ENCODE data around the gene MUSK.

Gene MUSK

GRCh38 chr9:110728058-110728457, 59.5 kb downstream of the MUSK start:
- Histone ChIP-seq H3K4ac (ENCODE audit: low read depth in 1 of 2, low read length in 2 of 2) (no peak overlapping the region), H2BK5ac (ENCODE audit: low read depth, low read length, poor library complexity, severe bottlenecking) (no peak overlapping the region), H3K18ac (ENCODE audit: low read depth in 1 of 2, low read length in 2 of 2) (no peak overlapping the region), H2AFZ (ENCODE audit: low read depth, low read length) (no peak overlapping the region), H3K14ac (ENCODE audit: low read length in 2 of 2) (peak overlapping the region in 1 of 2 experiments; percentile 44), H3K9me3 (ENCODE audit: control insufficient read depth, low read length) (no peaks in the 10 kb centered on the region), H4K8ac (ENCODE audit: low read length) (no peak overlapping the region), H3K23ac (ENCODE audit: low read length in 2 of 2) (no peak overlapping the region), H3K36me3 (ENCODE audit: control insufficient read depth in 1 of 2, insufficient read depth in 2 of 2, low read depth in 1 of 2, low read length in 2 of 2) (no peaks in the 10 kb centered on the region), H3K9ac (ENCODE audit: low read length) (no peak overlapping the region), H2BK15ac (ENCODE audit: low read depth, poor library complexity, severe bottlenecking) (no peak overlapping the region), H2BK120ac (ENCODE audit: low read depth, low read length) (no peak overlapping the region), H4K91ac (ENCODE audit: low read length) (no peak overlapping the region), H3K27ac (ENCODE audit: low read length, poor library complexity, severe bottlenecking) (no peak overlapping the region), H3K27me3 (ENCODE audit: control insufficient read depth in 1 of 2, insufficient read depth in 1 of 2, low read length in 2 of 2) (no peaks in the 10 kb centered on the region), H3K79me1 (replicated peaks; ENCODE audit: low read length, poor library complexity, severe bottlenecking) (no peaks in the 10 kb centered on the region), H2BK12ac (ENCODE audit: low read length in 2 of 2) (peak overlapping the region in 1 of 2 experiments; percentile 37), H3K4me2 (ENCODE audit: low read length, poor library complexity, severe bottlenecking) (no peak overlapping the region), H3K4me1 (ENCODE audit: control insufficient read depth, insufficient read depth, low read depth, low read length) (no peaks in the 10 kb centered on the region), H3K4me3 (ENCODE audit: insufficient read depth in 1 of 2, low read depth in 1 of 2, low read length in 2 of 2) (no peak overlapping the region), H2AK5ac (ENCODE audit: low read length, severe bottlenecking) (no peak overlapping the region)
- no CpG with 5 or more reads among the region's 1 CpG for WGBS
- DNase-seq = peak; percentile 55

- H4K91ac ChIP-seq (ENCODE audit: low read length) = no peak overlapping the region
- no peak overlapping the region for H2BK5ac ChIP-seq (ENCODE audit: low read depth, low read length, poor library complexity, severe bottlenecking)
- no peak overlapping the region for H3K18ac ChIP-seq (ENCODE audit: low read depth in 1 of 2, low read length in 2 of 2)
- H4K8ac ChIP-seq (ENCODE audit: low read length) = no peak overlapping the region
- DNase-seq = no peak
- H3K9me3 ChIP-seq (ENCODE audit: control insufficient read depth, low read length) = no peaks in the 10 kb centered on the region
- H2BK15ac ChIP-seq (ENCODE audit: low read depth, poor library complexity, severe bottlenecking) = no peak overlapping the region
- no peaks in the 10 kb centered on the region for H3K79me1 ChIP-seq (replicated peaks; ENCODE audit: low read length, poor library complexity, severe bottlenecking)
- H3K23ac ChIP-seq (ENCODE audit: low read length in 2 of 2) = no peak overlapping the region
- no peak overlapping the region for H3K4me2 ChIP-seq (ENCODE audit: low read length, poor library complexity, severe bottlenecking)
- H3K4ac ChIP-seq (ENCODE audit: low read depth in 1 of 2, low read length in 2 of 2) = no peak overlapping the region
- no peak overlapping the region for H3K14ac ChIP-seq (ENCODE audit: low read length in 2 of 2)
- no peak overlapping the region for H2BK120ac ChIP-seq (ENCODE audit: low read depth, low read length)
- H3K4me3 ChIP-seq (ENCODE audit: insufficient read depth in 1 of 2, low read depth in 1 of 2, low read length in 2 of 2) = no peak overlapping the region
- H3K27me3 ChIP-seq (ENCODE audit: control insufficient read depth in 1 of 2, insufficient read depth in 1 of 2, low read length in 2 of 2) = no peaks in the 10 kb centered on the region
- H2AK5ac ChIP-seq (ENCODE audit: low read length, severe bottlenecking) = no peak overlapping the region
- H3K36me3 ChIP-seq (ENCODE audit: control insufficient read depth in 1 of 2, insufficient read depth in 2 of 2, low read depth in 1 of 2, low read length in 2 of 2) = no peaks in the 10 kb centered on the region
- H2AFZ ChIP-seq (ENCODE audit: low read depth, low read length) = no peak overlapping the region
- H3K27ac ChIP-seq (ENCODE audit: low read length, poor library complexity, severe bottlenecking) = no peak overlapping the region
- no peak overlapping the region for H2BK12ac ChIP-seq (ENCODE audit: low read length in 2 of 2)
- no peak overlapping the region for H3K9ac ChIP-seq (ENCODE audit: low read length)
- no peaks in the 10 kb centered on the region for H3K4me1 ChIP-seq (ENCODE audit: control insufficient read depth, insufficient read depth, low read depth, low read length)
Measured at GRCh38 chr9:110729641-110730040, 61.0 kb downstream of the MUSK start.

- Histone ChIP-seq H2BK12ac (ENCODE audit: low read length in 2 of 2) (no peak overlapping the region), H3K27ac (ENCODE audit: low read length, poor library complexity, severe bottlenecking) (no peak overlapping the region), H2AFZ (ENCODE audit: low read depth, low read length) (no peak overlapping the region), H2BK120ac (ENCODE audit: low read depth, low read length) (no peak overlapping the region), H4K91ac (ENCODE audit: low read length) (no peak overlapping the region), H3K18ac (ENCODE audit: low read depth in 1 of 2, low read length in 2 of 2) (no peak overlapping the region), H3K4me2 (ENCODE audit: low read length, poor library complexity, severe bottlenecking) (no peak overlapping the region), H3K9ac (ENCODE audit: low read length) (no peak overlapping the region), H3K14ac (ENCODE audit: low read length in 2 of 2) (no peak overlapping the region), H3K4ac (ENCODE audit: low read depth in 1 of 2, low read length in 2 of 2) (no peak overlapping the region), H3K23ac (ENCODE audit: low read length in 2 of 2) (no peak overlapping the region), H3K36me3 (ENCODE audit: control insufficient read depth in 1 of 2, insufficient read depth in 2 of 2, low read depth in 1 of 2, low read length in 2 of 2) (no peaks in the 10 kb centered on the region), H3K4me1 (ENCODE audit: control insufficient read depth, insufficient read depth, low read depth, low read length) (no peaks in the 10 kb centered on the region), H3K9me3 (ENCODE audit: control insufficient read depth, low read length) (no peaks in the 10 kb centered on the region), H3K27me3 (ENCODE audit: control insufficient read depth in 1 of 2, insufficient read depth in 1 of 2, low read length in 2 of 2) (no peaks in the 10 kb centered on the region), H2AK5ac (ENCODE audit: low read length, severe bottlenecking) (no peak overlapping the region), H2BK5ac (ENCODE audit: low read depth, low read length, poor library complexity, severe bottlenecking) (no peak overlapping the region), H3K4me3 (ENCODE audit: insufficient read depth in 1 of 2, low read depth in 1 of 2, low read length in 2 of 2) (no peak overlapping the region), H4K8ac (ENCODE audit: low read length) (no peak overlapping the region), H3K79me1 (replicated peaks; ENCODE audit: low read length, poor library complexity, severe bottlenecking) (no peaks in the 10 kb centered on the region), H2BK15ac (ENCODE audit: low read depth, poor library complexity, severe bottlenecking) (no peak overlapping the region)
- no peak for DNase-seq
- 100% methylated on average over 1 of the region's 2 CpGs for WGBS
Measured at GRCh38 chr9:110731437-110732028, 62.9 kb downstream of the MUSK start.

- no peak overlapping the region for H2AK5ac ChIP-seq (ENCODE audit: low read length, severe bottlenecking)
- no peaks in the 10 kb centered on the region for H3K36me3 ChIP-seq (ENCODE audit: control insufficient read depth in 1 of 2, insufficient read depth in 2 of 2, low read depth in 1 of 2, low read length in 2 of 2)
- peaks cover 2% of the 10 kb centered on the region for H3K4me1 ChIP-seq (ENCODE audit: control insufficient read depth, insufficient read depth, low read depth, low read length)
- H3K14ac ChIP-seq (ENCODE audit: low read length in 2 of 2) = no peak overlapping the region
- no peaks in the 10 kb centered on the region for H3K27me3 ChIP-seq (ENCODE audit: control insufficient read depth in 1 of 2, insufficient read depth in 1 of 2, low read length in 2 of 2)
- no peaks in the 10 kb centered on the region for H3K79me1 ChIP-seq (replicated peaks; ENCODE audit: low read length, poor library complexity, severe bottlenecking)
- no peak overlapping the region for H2BK120ac ChIP-seq (ENCODE audit: low read depth, low read length)
- no peak overlapping the region for H3K27ac ChIP-seq (ENCODE audit: low read length, poor library complexity, severe bottlenecking)
- no peak overlapping the region for H3K4ac ChIP-seq (ENCODE audit: low read depth in 1 of 2, low read length in 2 of 2)
- H2AFZ ChIP-seq (ENCODE audit: low read depth, low read length) = no peak overlapping the region
- H3K9me3 ChIP-seq (ENCODE audit: control insufficient read depth, low read length) = no peaks in the 10 kb centered on the region
- no peak overlapping the region for H3K18ac ChIP-seq (ENCODE audit: low read depth in 1 of 2, low read length in 2 of 2)
- no peak overlapping the region for H3K9ac ChIP-seq (ENCODE audit: low read length)
- no peak overlapping the region for H2BK12ac ChIP-seq (ENCODE audit: low read length in 2 of 2)
- H3K4me3 ChIP-seq (ENCODE audit: insufficient read depth in 1 of 2, low read depth in 1 of 2, low read length in 2 of 2) = no peak overlapping the region
- H4K91ac ChIP-seq (ENCODE audit: low read length) = no peak overlapping the region
- H2BK5ac ChIP-seq (ENCODE audit: low read depth, low read length, poor library complexity, severe bottlenecking) = no peak overlapping the region
- no peak for DNase-seq
- no peak overlapping the region for H3K23ac ChIP-seq (ENCODE audit: low read length in 2 of 2)
- H3K4me2 ChIP-seq (ENCODE audit: low read length, poor library complexity, severe bottlenecking) = no peak overlapping the region
- H4K8ac ChIP-seq (ENCODE audit: low read length) = no peak overlapping the region
- no peak overlapping the region for H2BK15ac ChIP-seq (ENCODE audit: low read depth, poor library complexity, severe bottlenecking)
Measured at GRCh38 chr9:110738982-110739381, 70.4 kb downstream of the MUSK start.

Data from mesenchymal stem cell (in vitro differentiated cells and primary cell).